ENCODE results near the gene VPS13A.
"Not testable (repeated sequence)": the region's sequence is repeated elsewhere in the genome, so short reads cannot be mapped to it uniquely, and the experiment has no call there.

Gene VPS13A

GRCh38 chr9:77420641-77421040 lies 243.3 kb downstream of the VPS13A start:
- in situ Hi-C loops (cut with MboI; ENCODE audit: low sequenced_read_pairs) = no loop called here

- in situ Hi-C loops (cut with MboI; ENCODE audit: low sequenced_read_pairs) = no loop called here
Measured at GRCh38 chr9:77421506-77422265, 244.4 kb downstream of the VPS13A start.

- in situ Hi-C loops (cut with MboI; ENCODE audit: low sequenced_read_pairs) = no loop called here
Measured at GRCh38 chr9:77422969-77423368, 245.6 kb downstream of the VPS13A start.

- in situ Hi-C loops (cut with MboI; ENCODE audit: low sequenced_read_pairs) = no loop called here
Measured at GRCh38 chr9:77423841-77424240, 246.5 kb downstream of the VPS13A start.

GRCh38 chr9:77424993-77425392 lies 247.7 kb downstream of the VPS13A start:
- in situ Hi-C loops (cut with MboI; ENCODE audit: low sequenced_read_pairs) = no loop called here

GRCh38 chr9:77426712-77427111 lies 249.4 kb downstream of the VPS13A start:
- in situ Hi-C loops (cut with MboI; ENCODE audit: low sequenced_read_pairs) = no loop called here

- in situ Hi-C loops (cut with MboI; ENCODE audit: low sequenced_read_pairs) = no loop called here
Measured at GRCh38 chr9:77427256-77427927, 250.1 kb downstream of the VPS13A start.

- in situ Hi-C loops (cut with MboI; ENCODE audit: low sequenced_read_pairs) = no loop called here
Measured at GRCh38 chr9:77429928-77430327, 252.6 kb downstream of the VPS13A start.

GRCh38 chr9:77432053-77432452 lies 254.7 kb downstream of the VPS13A start:
- in situ Hi-C loops (cut with MboI; ENCODE audit: low sequenced_read_pairs) = no loop called here

GRCh38 chr9:77433675-77434445 lies 256.5 kb downstream of the VPS13A start:
- in situ Hi-C loops (cut with MboI; ENCODE audit: low sequenced_read_pairs) = no loop called here

- in situ Hi-C loops (cut with MboI; ENCODE audit: low sequenced_read_pairs) = no loop called here
Measured at GRCh38 chr9:77435277-77435676, 257.9 kb downstream of the VPS13A start.

- in situ Hi-C loops (cut with MboI; ENCODE audit: low sequenced_read_pairs) = no loop called here
Measured at GRCh38 chr9:77435688-77436087, 258.4 kb downstream of the VPS13A start.

- in situ Hi-C loops (cut with MboI; ENCODE audit: low sequenced_read_pairs) = no loop called here
Measured at GRCh38 chr9:77438653-77439052, 261.3 kb downstream of the VPS13A start.

- in situ Hi-C loops (cut with MboI; ENCODE audit: low sequenced_read_pairs) = no loop called here
Measured at GRCh38 chr9:77440057-77440456, 262.7 kb downstream of the VPS13A start.

- in situ Hi-C loops (cut with MboI; ENCODE audit: low sequenced_read_pairs) = not testable (repeated sequence)
Measured at GRCh38 chr9:77441124-77441523, 263.8 kb downstream of the VPS13A start.

- in situ Hi-C loops (cut with MboI; ENCODE audit: low sequenced_read_pairs) = no loop called here
Measured at GRCh38 chr9:77442436-77442835, 265.1 kb downstream of the VPS13A start.

- in situ Hi-C loops (cut with MboI; ENCODE audit: low sequenced_read_pairs) = no loop called here
Measured at GRCh38 chr9:77447646-77448045, 270.3 kb downstream of the VPS13A start.

GRCh38 chr9:77449240-77450084 lies 272.1 kb downstream of the VPS13A start:
- in situ Hi-C loops (cut with MboI; ENCODE audit: low sequenced_read_pairs) = no loop called here

- in situ Hi-C loops (cut with MboI; ENCODE audit: low sequenced_read_pairs) = no loop called here
Measured at GRCh38 chr9:77450085-77450475, 272.7 kb downstream of the VPS13A start.

- in situ Hi-C loops (cut with MboI; ENCODE audit: low sequenced_read_pairs) = no loop called here
Measured at GRCh38 chr9:77451507-77451906, 274.2 kb downstream of the VPS13A start.
